H1 (cell line): ENCODE data around the gene LRP8. TPM values are rescaled to one million over a fixed set of nuclear protein-coding genes. Genes with fewer than 3 reads are reported as not detected.

Experiments
- CTCF ChIA-PET: fragments of 300-600 bp; sonication (Branson Sonifier 250); formaldehyde crosslinking; loops from one replicate; lab custom pipeline; 2021; ENCODE audit not compliant: partially characterized antibody; lab: Charles Lee
- POLR2A ChIA-PET: fragments of 300-600 bp; sonication (Branson Sonifier 250); formaldehyde crosslinking; loops from one replicate; lab custom pipeline; 2021; ENCODE audit warnings: inconsistent platforms; ENCODE audit not compliant: partially characterized antibody; lab: Charles Lee
- DNase-seq, 2 experiments: peaks; one replicate each; pipeline versions ENCODE4 v3.0.0 to v3.0.0-alpha.2; 2010 to 2022; ENCODE audit warnings: low spot score in 2 of 2, low read depth in 1 of 2, mixed read lengths in 1 of 2
- FAIRE-seq: peaks from 2 replicates; lab custom pipeline; 2011; peaks lifted over from hg19 to GRCh38; lab: Jason Lieb, UNC
- H2AFZ ChIP-seq: 2 replicates; pipeline ENCODE4 v1.8.1; 2012; ENCODE audit warnings: low read length, inconsistent platforms
- H2AK5ac ChIP-seq: 2 replicates; pipeline ENCODE4 v1.6.1; 2013; ENCODE audit warnings: low read depth, low read length
- H2BK120ac ChIP-seq: replicated peaks from 2 replicates; pipeline ENCODE3; 2013; ENCODE audit warnings: low read depth, low read length, inconsistent platforms
- H2BK12ac ChIP-seq: 2 replicates; pipeline ENCODE4 v1.6.1; 2013; ENCODE audit warnings: low read depth, low read length
- H2BK15ac ChIP-seq: 2 replicates; pipeline ENCODE4 v1.6.1; 2013; ENCODE audit warnings: low read length
- H2BK20ac ChIP-seq: 2 replicates; pipeline ENCODE4 v1.6.1; 2013; ENCODE audit warnings: low read length
- H2BK5ac ChIP-seq: 2 replicates; pipeline ENCODE4 v1.6.1; 2013; ENCODE audit warnings: low read depth, low read length
- H3K14ac ChIP-seq: 2 replicates; pipeline ENCODE4 v1.6.1; 2013; ENCODE audit warnings: inconsistent platforms; ENCODE audit not compliant: insufficient read length
- H3K18ac ChIP-seq: 2 replicates; pipeline ENCODE4 v1.6.1; 2013; ENCODE audit warnings: low read length; ENCODE audit errors: extremely low read depth
- H3K23ac ChIP-seq: 2 replicates; pipeline ENCODE4 v1.6.1; 2013; ENCODE audit warnings: inconsistent platforms; ENCODE audit not compliant: insufficient read length
- H3K23me2 ChIP-seq: 2 replicates; pipeline ENCODE4 v1.6.1; 2013; ENCODE audit warnings: low read depth, low read length
- H3K27ac ChIP-seq: 2 replicates; pipeline ENCODE4 v1.6.1; 2011; ENCODE audit warnings: low read depth, low read length, inconsistent platforms
- H3K27me3 ChIP-seq, 4 experiments: replicated peaks in 1 of 4; 1 replicate in 1 of 4; 2 replicates in 3 of 4; pipeline versions ENCODE4 v1.6.1 to v1.8.1; 2011 to 2013; ENCODE audit warnings: low read length in 3 of 4, mild to moderate bottlenecking in 3 of 4, inconsistent platforms in 2 of 4, mixed read lengths in 2 of 4, moderate library complexity in 1 of 4; ENCODE audit not compliant: control insufficient read depth in 3 of 4, insufficient read depth in 3 of 4; ENCODE audit errors: extremely low read depth in 1 of 4
- H3K36me3 ChIP-seq, 4 experiments: 2 replicates each; pipeline versions ENCODE4 v1.6.1 to v1.8.1; 2011 to 2013; ENCODE audit warnings: mild to moderate bottlenecking in 4 of 4, low read length in 3 of 4, moderate library complexity in 2 of 4, control low read depth in 1 of 4, inconsistent platforms in 1 of 4; ENCODE audit not compliant: insufficient read depth in 4 of 4, control insufficient read depth in 2 of 4
- H3K4ac ChIP-seq: replicated peaks from 2 replicates; pipeline ENCODE3; 2013; ENCODE audit warnings: low read length, low read depth, mixed read lengths, inconsistent platforms; ENCODE audit not compliant: insufficient read length
- H3K4me1 ChIP-seq, 4 experiments: replicated peaks in 1 of 4; 1 replicate in 1 of 4; 2 replicates in 3 of 4; pipeline versions ENCODE4 v1.6.1 to v1.8.1; 2011 to 2013; ENCODE audit warnings: low read length in 3 of 4, inconsistent platforms in 2 of 4, mixed read lengths in 1 of 4; ENCODE audit not compliant: insufficient read depth in 4 of 4, control insufficient read depth in 3 of 4
- H3K4me2 ChIP-seq, 2 experiments: 2 replicates each; pipeline versions ENCODE4 v1.6.1 to v1.8.1; 2011 to 2013; ENCODE audit warnings: low read depth in 2 of 2, low read length in 2 of 2, control low read depth in 1 of 2, inconsistent platforms in 1 of 2, mild to moderate bottlenecking in 1 of 2; ENCODE audit not compliant: insufficient read depth in 1 of 2
- H3K4me3 ChIP-seq, 4 experiments: fragments of 200-600, 300-600 bp in 1 of 4; sonication (generic), shearing (Covaris generic), sonication (Bioruptor Twin) in 1 of 4; 2 replicates each; pipeline versions ENCODE4 v1.5.1 to v1.8.1; 2011 to 2016; ENCODE audit warnings: low read length in 4 of 4, low read depth in 3 of 4, control low read depth in 2 of 4, inconsistent platforms in 2 of 4, mild to moderate bottlenecking in 2 of 4, mixed read lengths in 1 of 4, moderate library complexity in 1 of 4; ENCODE audit not compliant: insufficient read depth in 2 of 4; ENCODE audit errors: extremely low read depth in 1 of 4
- H3K56ac ChIP-seq: replicated peaks from 2 replicates; pipeline ENCODE3; 2013; ENCODE audit warnings: low read depth, mild to moderate bottlenecking, mixed read lengths, low read length, inconsistent platforms; ENCODE audit not compliant: insufficient read length
- H3K79me1 ChIP-seq: 2 replicates; pipeline ENCODE4 v1.6.1; 2013; ENCODE audit warnings: low read depth, low read length, control low read depth
- H3K79me2 ChIP-seq, 2 experiments: 2 replicates each; pipeline versions ENCODE4 v1.6.1 to v1.8.1; 2012 to 2013; ENCODE audit warnings: low read length in 2 of 2, mild to moderate bottlenecking in 2 of 2, inconsistent platforms in 1 of 2; ENCODE audit not compliant: insufficient read depth in 2 of 2, control insufficient read depth in 1 of 2
- H3K9ac ChIP-seq, 4 experiments: replicated peaks in 1 of 4; 1 replicate in 1 of 4; 2 replicates in 3 of 4; pipeline versions ENCODE4 v1.6.1 to v1.8.1; 2011 to 2013; ENCODE audit warnings: low read depth in 3 of 4, low read length in 3 of 4, control low read depth in 2 of 4, mild to moderate bottlenecking in 2 of 4, moderate library complexity in 2 of 4, inconsistent platforms in 1 of 4; ENCODE audit errors: extremely low read depth in 1 of 4
- H3K9me3 ChIP-seq, 2 experiments: 2 replicates each; pipeline versions ENCODE4 v1.6.1 to v1.8.1; 2012 to 2013; ENCODE audit warnings: mild to moderate bottlenecking in 2 of 2, moderate library complexity in 2 of 2, control low read depth in 1 of 2, inconsistent platforms in 1 of 2, low read depth in 1 of 2, low read length in 1 of 2, mixed read lengths in 1 of 2; ENCODE audit not compliant: insufficient read depth in 2 of 2
- H4K20me1 ChIP-seq, 2 experiments: replicated peaks in 1 of 2; 2 replicates each; pipeline versions ENCODE3 to v1.8.1; 2011 to 2013; ENCODE audit warnings: inconsistent platforms in 2 of 2, low read length in 2 of 2, mild to moderate bottlenecking in 1 of 2; ENCODE audit not compliant: insufficient read depth in 2 of 2, control insufficient read depth in 1 of 2
- H4K5ac ChIP-seq: 2 replicates; pipeline ENCODE4 v1.6.1; 2013; ENCODE audit warnings: low read length, low read depth, mixed read lengths, inconsistent platforms; ENCODE audit not compliant: insufficient read length
- H4K8ac ChIP-seq: 2 replicates; pipeline ENCODE4 v1.8.0; 2013; ENCODE audit warnings: mild to moderate bottlenecking, moderate library complexity, low read length, inconsistent platforms; ENCODE audit not compliant: insufficient read depth; ENCODE audit errors: extremely low read depth
- H4K91ac ChIP-seq: replicated peaks from 2 replicates; pipeline ENCODE3; 2013; ENCODE audit warnings: low read length, mixed read lengths, inconsistent platforms; ENCODE audit not compliant: insufficient read length
- CBX5 ChIP-seq: fragments of 300-800, 300-1000 bp; sonication (generic); IDR thresholded peaks from 2 replicates; pipeline ENCODE4 v1.7.1; 2016; ENCODE audit warnings: antibody characterized with exemption, low read length, low read depth
- CREB1 ChIP-seq: IDR thresholded peaks from 2 replicates; pipeline ENCODE4 v1.6.1; 2012; ENCODE audit warnings: inconsistent platforms
- WGBS, 2 experiments: shearing (Covaris generic) in 1 of 2; methylation state at CpG; one replicate each; pipeline versions ENCODE4 v1.1.6 to v1.1.7; 2013 to 2015; ENCODE audit warnings: low lambda C conversion rate in 2 of 2, mixed read lengths in 2 of 2, inconsistent platforms in 1 of 2, low coverage in 1 of 2, missing lambda C conversion rate in 1 of 2; ENCODE audit not compliant: insufficient replicate concordance in 2 of 2, insufficient coverage in 1 of 2, insufficient read length in 1 of 2; ENCODE audit errors: extremely low coverage in 1 of 2, missing lambda C conversion rate in 1 of 2; 5-methylcytosine and 5-hydroxymethylcytosine counted together
- polyA plus RNA-seq, 7 experiments: library from polyadenylated mRNA; depleted of rRNA in 3 of 7; stranded (reverse) in 5 of 7; unstranded in 2 of 7; fragments of >200 nt in 5 of 7; fragments of 200-250 nt in 2 of 7; gene quantifications; 1 replicate in 5 of 7; 2 replicates in 1 of 7; 4 replicates in 1 of 7; pipeline versions ENCODE4 v1.2.1 to v1.2.3, GENCODE V29; 2011 to 2013; ENCODE audit warnings: missing spikeins in 2 of 7, mixed read lengths in 2 of 7
- total RNA-seq: library from RNA; stranded (reverse); fragmentation: NEBNext Ultra II Directional; extraction: Animal tissue kit (Norgen Biotek cat#: 25700); gene quantifications from 2 replicates; pipeline ENCODE4 v1.2.1, GENCODE V29; 2021

Gene LRP8
- total and polyA plus RNA-seq, 2 of the 8 experiments (the other 6 are each of a cell fraction or from before 2014, with no cell fraction given), result 63.2 to 66.4 TPM

DNA sequence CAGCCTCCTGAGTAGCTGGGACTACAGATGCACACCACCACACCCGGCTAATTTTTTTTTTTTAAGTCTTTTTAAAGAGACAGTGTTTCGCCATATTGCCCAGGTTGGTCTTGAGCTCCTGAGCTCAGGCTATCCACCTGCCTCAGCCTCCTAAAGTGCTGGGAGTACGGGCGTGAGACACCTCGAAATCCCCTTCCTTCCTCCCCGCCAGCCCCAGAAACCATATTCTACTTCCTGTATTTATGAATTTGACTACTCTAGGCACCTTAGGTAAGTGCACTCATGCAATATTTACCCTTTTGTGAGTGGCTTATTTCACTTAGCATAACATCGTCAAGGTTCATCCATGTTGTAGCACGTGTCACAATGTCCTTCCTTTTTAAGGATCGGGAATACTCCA lies 6.9 kb upstream of the LRP8 start:
- WGBS, 2 experiments, result 93% methylated on average over 9 of the region's 9 CpGs; no CpG with 5 or more reads in 1 of the 2 experiments
- TF ChIP-seq CREB1 (no peak), CBX5 (no peak)
- H3K4me2 ChIP-seq, result no peak overlapping the region
- H4K20me1 ChIP-seq, result no peaks in the 10 kb centered on the region
- H3K23ac ChIP-seq, result no peak overlapping the region
- no peak overlapping the region for H2BK5ac ChIP-seq
- H2AK5ac ChIP-seq, result no peak overlapping the region
- no peak overlapping the region for H2BK12ac ChIP-seq
- no peak overlapping the region for H3K4ac ChIP-seq
- ChIA-PET CTCF (interaction anchor here (1.2 to 1.5 kb wide), 4 partner anchors 8 to 59 kb away, joined by 3 read pairs; no protein-coding TSS in a partner anchor), POLR2A (interaction anchor here (1.0 kb wide), 1 partner anchor 14 kb away, joined by 3 read pairs; no protein-coding TSS in a partner anchor)
- no peak overlapping the region for H4K5ac ChIP-seq
- no peak overlapping the region for H3K9ac ChIP-seq
- H3K23me2 ChIP-seq, result no peaks in the 10 kb centered on the region
- H3K56ac ChIP-seq, result no peak overlapping the region
- H3K14ac ChIP-seq, result no peak overlapping the region
- no peaks in the 10 kb centered on the region for H3K79me1 ChIP-seq
- no peaks in the 10 kb centered on the region for H3K9me3 ChIP-seq
- DNase-seq (peak in 1 of 2 experiments; percentile 20), FAIRE-seq (no peak)
- no peak overlapping the region for H4K8ac ChIP-seq
- no peak overlapping the region for H3K27ac ChIP-seq
- no peak overlapping the region for H3K4me3 ChIP-seq
- H2BK15ac ChIP-seq, result no peak overlapping the region
- H3K79me2 ChIP-seq, result no peaks in the 10 kb centered on the region
- no peak overlapping the region for H2BK120ac ChIP-seq
- H3K36me3 ChIP-seq, result no peaks in the 10 kb centered on the region
- H3K18ac ChIP-seq, result no peak overlapping the region
- H3K4me1 ChIP-seq, result no peaks in the 10 kb centered on the region
- H2AFZ ChIP-seq, result no peak overlapping the region
- H3K27me3 ChIP-seq, result no peaks in the 10 kb centered on the region; a peak in 1 of 7 replicates
- no peak overlapping the region for H4K91ac ChIP-seq
- no peak overlapping the region for H2BK20ac ChIP-seq
